ENCODE measurements around the gene MCF2L.

GRCh38 chr13:112978561-112979405, 9.8 kb downstream of the MCF2L start:
- TF ChIP-seq RARB (CRISPR knock-in tag; IDR thresholded peaks at IDR 0.05) (no peak), ESRRA (IDR thresholded peaks at IDR 0.05; ENCODE audit: borderline replicate concordance, low read length) (no peak), EP300 (IDR thresholded peaks at IDR 0.05) (no peak), BHLHE40 (IDR thresholded peaks at IDR 0.05; ENCODE audit: low read depth, low read length) (no peak), ZFP36 (IDR thresholded peaks at IDR 0.05; ENCODE audit: borderline replicate concordance, partially characterized antibody) (no peak), HEYL (CRISPR knock-in tag; IDR thresholded peaks at IDR 0.05) (no peak), SMC3 (IDR thresholded peaks at IDR 0.05) (no peak), NR3C1 (IDR thresholded peaks at IDR 0.05) (no peak), ZC3H11A (IDR thresholded peaks at IDR 0.05) (no peak), JUNB (IDR thresholded peaks at IDR 0.05) (no peak)
- TF ChIP-seq, protein P1, sequence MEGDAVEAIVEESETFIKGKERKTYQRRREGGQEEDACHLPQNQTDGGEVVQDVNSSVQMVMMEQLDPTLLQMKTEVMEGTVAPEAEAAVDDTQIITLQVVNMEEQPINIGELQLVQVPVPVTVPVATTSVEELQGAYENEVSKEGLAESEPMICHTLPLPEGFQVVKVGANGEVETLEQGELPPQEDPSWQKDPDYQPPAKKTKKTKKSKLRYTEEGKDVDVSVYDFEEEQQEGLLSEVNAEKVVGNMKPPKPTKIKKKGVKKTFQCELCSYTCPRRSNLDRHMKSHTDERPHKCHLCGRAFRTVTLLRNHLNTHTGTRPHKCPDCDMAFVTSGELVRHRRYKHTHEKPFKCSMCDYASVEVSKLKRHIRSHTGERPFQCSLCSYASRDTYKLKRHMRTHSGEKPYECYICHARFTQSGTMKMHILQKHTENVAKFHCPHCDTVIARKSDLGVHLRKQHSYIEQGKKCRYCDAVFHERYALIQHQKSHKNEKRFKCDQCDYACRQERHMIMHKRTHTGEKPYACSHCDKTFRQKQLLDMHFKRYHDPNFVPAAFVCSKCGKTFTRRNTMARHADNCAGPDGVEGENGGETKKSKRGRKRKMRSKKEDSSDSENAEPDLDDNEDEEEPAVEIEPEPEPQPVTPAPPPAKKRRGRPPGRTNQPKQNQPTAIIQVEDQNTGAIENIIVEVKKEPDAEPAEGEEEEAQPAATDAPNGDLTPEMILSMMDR (IDR thresholded peaks at IDR 0.05) = no peak
- TF ChIP-seq, protein P2, sequence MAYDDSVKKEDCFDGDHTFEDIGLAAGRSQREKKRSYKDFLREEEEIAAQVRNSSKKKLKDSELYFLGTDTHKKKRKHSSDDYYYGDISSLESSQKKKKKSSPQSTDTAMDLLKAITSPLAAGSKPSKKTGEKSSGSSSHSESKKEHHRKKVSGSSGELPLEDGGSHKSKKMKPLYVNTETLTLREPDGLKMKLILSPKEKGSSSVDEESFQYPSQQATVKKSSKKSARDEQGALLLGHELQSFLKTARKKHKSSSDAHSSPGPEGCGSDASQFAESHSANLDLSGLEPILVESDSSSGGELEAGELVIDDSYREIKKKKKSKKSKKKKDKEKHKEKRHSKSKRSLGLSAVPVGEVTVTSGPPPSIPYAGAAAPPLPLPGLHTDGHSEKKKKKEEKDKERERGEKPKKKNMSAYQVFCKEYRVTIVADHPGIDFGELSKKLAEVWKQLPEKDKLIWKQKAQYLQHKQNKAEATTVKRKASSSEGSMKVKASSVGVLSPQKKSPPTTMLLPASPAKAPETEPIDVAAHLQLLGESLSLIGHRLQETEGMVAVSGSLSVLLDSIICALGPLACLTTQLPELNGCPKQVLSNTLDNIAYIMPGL (CRISPR knock-in tag; IDR thresholded peaks at IDR 0.05; ENCODE audit: borderline replicate concordance) = no peak

Measured in A549 (cell line).